HG03064 (cell line): ENCODE measurements around the gene QSOX1.

Experiments used
- ATAC-seq: cut with Tn5 transposase; IDR thresholded peaks from one replicate; pipeline ENCODE4 v1.9.1; 2021; ENCODE audit warnings: low read depth; ENCODE audit not compliant: unreplicated experiment

The QSOX1 gene

DNA sequence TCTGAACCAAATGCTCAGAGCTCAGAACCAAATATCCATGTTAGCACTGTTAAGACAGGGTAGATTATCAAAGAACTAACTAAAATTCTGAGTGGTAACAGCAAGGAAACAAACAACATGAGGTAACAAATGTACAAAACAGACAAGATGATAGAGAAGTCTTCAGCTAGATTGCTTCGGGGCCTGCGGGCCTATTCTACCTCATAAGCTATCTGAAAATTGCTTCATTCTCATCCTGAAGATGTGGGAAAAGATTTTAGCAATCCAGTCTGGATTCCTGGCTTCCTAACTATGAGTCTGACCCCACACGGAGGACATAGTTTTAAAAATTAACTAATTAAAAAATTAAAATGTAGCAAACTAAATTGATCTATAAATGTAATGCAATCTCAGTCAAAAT is 9.2 kb upstream of the QSOX1 start:
- ATAC-seq: no peak

DNA sequence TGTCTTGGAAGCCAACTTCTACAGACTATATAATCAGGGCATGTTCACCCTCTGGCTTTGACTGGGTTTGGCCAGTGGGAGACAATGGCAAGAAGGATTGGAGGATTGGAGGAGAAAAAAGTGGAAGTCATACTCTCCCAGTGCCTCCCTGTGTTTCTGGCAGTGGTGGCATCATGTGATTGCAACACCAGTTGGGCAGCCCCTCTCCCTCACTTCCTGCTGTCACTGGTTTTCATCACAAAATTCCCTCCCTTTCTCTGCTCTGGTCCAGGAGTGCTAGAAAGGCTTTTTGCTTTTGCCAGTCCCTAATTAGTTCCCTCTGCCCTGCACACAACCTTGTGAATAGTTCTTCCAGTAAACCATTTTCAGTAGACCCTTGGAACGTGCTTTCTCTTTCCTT is 3.7 kb upstream of the QSOX1 start:
- ATAC-seq: no peak

- ATAC-seq: no peak
These were observed 3.2 kb upstream of the QSOX1 start for GRCh38 chr1:180151508-180151907.

DNA sequence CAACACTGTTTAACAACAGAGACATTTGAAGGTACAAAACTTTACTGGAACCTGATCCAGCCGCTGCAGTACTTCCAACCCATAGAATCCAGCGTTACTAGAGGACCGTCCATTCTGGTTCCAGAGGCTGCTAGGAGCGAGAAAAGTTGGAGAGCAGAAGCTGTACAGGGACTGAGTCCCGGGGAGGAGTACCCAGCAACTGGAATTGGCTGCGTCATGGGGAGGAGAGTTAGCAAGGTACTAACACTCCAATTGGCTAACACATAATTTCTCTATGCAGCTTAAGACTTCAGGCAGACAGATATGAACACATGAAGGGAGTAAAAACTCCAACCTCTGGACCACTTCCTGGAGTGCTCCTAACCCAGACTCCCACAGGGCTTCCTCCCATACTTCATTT is 2.1 kb upstream of the QSOX1 start:
- no peak for ATAC-seq

GRCh38 chr1:180153032-180153431 is 1.6 kb upstream of the QSOX1 start:
- no peak for ATAC-seq

GRCh38 chr1:180154003-180154324 is 705 bp upstream of the QSOX1 start:
- ATAC-seq: no peak

DNA sequence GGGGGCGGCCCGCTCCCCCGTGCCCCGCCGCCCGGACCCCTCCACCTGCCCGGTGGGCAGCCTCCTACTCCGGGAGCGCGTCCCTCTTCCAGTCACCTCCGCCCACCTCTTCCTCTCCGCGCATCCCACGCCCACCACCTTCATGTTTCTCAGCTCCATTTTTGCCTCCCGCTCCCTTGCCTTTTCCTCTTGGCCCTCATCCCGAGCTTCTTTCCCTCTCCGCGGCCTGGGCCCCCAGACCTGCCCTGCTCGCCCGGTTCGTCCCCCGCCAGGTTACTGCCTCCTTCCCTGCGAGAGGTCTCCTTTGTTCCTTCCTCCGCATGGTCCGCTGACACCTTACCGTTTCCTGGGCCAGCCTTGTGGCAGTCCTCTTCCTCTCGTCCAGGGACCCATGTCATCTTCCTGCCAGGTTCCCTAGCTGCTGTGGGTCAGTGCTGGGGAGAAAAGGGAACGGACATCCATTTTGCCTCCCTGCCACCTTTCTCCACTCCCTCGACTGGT is 563 bp downstream of the QSOX1 start:
- ATAC-seq: no peak

- ATAC-seq: no peak
These were observed 1.5 kb downstream of the QSOX1 start for GRCh38 chr1:180156201-180156600.

- no peak for ATAC-seq
These were observed 2.0 kb downstream of the QSOX1 start for GRCh38 chr1:180156631-180157091.

DNA sequence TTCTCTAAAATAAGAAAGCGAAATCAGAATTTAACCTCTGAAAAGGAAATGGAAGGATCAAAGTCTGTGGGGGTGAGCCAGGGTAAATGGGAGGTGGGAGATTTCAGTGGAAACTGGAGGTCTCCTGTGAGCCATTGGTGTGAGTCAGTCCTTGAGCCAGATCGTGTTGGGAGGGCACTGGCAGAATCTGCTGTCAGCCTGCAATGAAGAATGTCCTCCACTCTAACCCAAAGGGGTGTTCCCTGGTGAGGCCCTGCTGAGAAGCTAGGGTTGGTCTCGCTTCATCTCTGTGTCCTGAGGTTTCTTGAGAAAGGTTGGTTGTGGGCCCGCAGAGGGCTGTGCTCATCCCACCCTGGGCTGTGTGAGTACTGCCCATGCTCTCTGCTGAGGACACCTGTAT is 2.4 kb downstream of the QSOX1 start:
- ATAC-seq: no peak

- no peak for ATAC-seq
These were observed 2.9 kb downstream of the QSOX1 start for GRCh38 chr1:180157576-180158057.

DNA sequence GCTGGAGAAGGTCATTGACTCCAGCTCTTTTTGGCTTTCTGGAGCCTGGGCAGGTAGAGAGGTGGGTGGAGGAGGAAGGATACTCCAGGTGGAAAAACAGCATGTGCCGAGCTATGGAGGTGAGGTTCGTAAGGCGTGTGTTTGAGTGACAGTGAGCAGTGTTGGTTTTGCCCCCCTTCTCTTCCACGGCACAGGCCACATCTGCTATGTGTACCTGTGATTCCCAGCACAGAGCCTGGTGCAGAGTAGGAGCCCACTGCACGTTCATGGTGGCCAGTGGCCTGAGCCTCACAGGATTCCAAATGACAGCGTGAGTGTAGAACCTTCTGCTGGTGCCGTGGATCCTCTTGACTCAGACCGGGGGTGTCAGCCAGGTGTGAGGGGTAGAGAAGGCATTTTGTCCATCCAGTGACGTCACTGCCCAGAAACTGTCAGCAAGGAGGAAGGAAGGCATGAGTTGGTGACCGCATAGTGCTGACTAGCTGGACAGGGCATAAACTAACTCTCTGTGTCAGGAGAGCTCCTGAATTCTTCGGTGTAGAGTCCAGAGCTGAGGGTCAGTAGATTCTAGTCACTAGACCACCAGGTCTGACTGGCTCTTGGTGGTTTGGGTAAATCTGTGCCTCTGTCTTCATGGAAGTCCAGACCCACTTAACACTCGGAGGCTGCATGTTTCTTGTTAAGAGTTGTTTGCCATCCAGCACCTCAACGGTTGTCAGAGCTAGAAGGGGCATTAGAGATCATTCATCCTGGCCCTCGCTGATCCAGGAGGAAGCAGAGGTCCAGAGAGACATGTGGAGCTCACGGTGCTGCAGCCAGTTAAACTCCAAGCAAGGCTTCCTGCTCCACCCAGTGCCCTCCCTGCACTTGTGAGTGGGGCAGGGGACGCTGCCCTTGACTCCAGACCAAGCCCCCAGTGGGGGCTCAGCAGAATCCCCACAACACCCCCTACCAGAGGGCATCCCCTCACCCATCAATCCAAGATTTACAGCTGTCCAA is 3.8 kb downstream of the QSOX1 start:
- ATAC-seq: no peak

DNA sequence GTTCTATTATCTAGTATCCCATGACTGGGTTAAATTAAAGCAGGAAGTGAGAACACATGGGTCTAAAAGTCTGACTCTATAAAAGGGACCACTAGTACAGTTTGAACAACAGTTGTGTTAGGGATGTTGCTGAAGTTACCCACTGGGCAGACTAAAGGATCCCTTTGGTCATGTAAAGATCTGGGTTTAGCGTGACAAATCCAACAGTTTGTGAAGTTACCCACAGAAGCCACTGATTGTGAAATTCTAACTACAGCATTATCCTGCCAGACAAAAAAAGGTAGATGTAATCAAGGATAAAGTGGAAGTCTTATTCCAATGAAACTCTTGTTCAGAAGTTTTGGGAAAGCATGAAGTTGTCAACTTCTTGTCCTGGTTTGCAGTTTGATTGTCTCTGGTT is 5.7 kb downstream of the QSOX1 start:
- no peak for ATAC-seq

- no peak for ATAC-seq
These were observed 8.4 kb downstream of the QSOX1 start for GRCh38 chr1:180163041-180163440.

DNA sequence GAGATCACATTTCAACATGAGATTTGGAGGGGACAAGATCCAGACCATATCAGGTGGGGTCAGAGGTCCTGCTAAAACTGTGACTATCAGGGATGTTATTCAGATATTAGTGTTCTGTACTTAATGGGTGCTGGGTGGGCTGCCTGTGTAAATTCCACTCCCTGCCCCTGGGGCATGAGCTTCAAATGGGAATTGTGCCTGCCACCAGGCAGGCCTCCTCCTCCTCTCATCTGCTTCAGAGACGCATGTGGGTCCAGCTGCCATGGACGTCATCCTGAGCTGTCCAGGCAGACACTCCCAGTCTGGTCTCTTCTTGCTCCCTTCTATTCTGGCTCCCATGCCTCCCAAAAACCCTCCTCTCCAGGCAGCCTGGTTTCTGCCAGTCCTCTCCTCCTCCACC is 10.4 kb downstream of the QSOX1 start:
- ATAC-seq: no peak

DNA sequence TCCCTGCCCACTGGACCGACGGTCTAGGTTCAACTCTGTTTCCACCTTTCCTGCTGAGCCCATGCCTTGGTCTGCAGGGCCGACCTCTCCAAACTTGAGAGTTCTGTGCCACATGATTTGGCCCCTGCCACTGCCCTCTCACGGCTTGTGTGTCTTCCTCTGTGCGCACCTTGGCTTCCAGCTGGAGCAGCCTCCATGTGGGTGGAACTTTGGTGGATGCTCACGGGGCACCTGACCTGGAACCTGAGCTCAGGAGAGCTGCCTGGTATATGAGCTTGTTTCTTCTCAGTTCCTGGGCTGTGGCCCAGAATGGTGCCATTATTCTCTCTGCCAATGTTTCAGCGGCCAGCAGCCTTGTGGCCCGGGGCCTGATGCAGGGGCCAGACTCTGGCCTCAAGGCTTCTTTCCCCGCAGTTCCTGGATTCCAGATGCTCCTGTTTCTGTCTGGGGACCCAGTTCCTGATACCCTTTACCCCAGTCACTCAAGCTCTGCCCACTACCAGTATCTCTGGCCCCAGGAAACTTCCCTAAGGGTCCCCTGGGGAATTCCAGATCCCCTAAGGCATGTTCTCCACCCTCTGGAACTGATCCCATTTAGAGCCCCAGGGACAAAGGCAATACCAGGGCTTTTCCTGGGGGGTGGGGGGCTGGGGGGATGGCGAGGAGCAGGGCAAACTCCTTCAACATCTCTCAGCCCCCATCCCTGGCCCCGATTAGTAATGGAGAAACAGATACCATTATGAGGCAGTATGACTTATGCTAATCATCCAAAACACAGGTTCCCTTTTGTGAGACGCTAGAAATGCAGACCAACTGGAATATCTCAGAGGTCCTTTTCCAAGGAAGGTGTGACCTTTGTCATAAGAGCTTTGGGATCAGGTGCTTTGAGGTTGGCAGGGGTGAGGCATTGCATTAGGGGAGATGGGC is 11.1 kb downstream of the QSOX1 start:
- no peak for ATAC-seq

DNA sequence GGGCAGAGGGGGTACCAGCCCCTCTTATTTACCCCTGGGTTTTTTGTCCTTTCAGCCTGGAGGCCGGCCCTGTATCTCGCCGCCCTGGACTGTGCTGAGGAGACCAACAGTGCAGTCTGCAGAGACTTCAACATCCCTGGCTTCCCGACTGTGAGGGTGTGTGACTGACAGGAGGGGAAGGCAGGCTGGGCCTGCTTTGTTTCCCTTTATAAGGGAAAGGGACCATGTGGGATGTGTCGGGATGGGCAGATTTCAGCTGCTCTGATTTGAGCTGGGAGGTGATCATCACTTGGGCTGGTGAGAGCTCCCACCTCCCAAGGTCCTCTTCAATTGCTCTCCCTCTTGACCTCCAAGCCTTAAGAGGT is 11.7 kb downstream of the QSOX1 start:
- no peak for ATAC-seq

- ATAC-seq: no peak
These were observed 12.5 kb downstream of the QSOX1 start for GRCh38 chr1:180167021-180167701.

GRCh38 chr1:180167721-180168467 is 13.2 kb downstream of the QSOX1 start:
- no peak for ATAC-seq
